Measurements from ENCODE around the gene YOD1. TPM values are rescaled to one million over a fixed set of nuclear protein-coding genes. Genes with fewer than 3 reads are reported as not detected.

YOD1 gene
- total and polyA plus RNA-seq, 2 donors (not counting 3 experiments of a cell fraction or from before 2014, with no cell fraction given) = 1.2 to 5.9 TPM

DNA sequence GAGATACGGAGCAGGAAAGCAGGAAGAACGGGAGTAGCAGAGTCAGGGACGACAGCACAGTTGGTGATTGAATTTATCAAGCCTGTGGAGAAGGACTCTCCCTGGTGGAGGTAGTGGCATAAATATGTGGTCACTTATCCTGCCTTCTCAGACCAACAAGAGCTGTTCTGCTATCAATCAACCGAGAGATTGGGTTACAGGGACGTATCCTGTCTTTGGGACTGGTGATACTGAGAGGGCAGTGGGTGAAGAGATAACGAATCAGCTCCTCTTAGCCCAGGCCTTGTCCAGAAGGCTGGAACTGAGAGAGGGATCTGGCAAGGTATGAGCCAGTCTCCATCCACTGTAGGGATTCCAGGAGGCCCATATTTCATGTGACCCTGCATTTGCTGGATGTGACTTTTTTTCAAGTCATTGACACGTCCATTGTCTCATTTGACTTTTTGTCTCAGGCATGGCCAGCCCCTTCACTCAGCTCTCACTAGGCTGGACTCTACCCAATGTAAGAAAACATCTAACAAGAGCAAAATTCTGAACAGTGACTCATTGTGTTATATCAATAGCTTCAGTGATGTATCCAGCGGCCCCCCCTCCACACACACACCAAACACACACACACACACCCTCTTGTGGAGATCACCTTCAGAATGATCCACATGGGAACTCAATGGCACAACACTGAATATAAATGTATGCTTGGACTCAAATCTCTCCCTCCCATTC lies 29.7 kb downstream of the YOD1 start:
- H3K9ac ChIP-seq (replicated peaks; ENCODE audit: extremely low read depth, insufficient read depth, low read length) = no peak overlapping the region
- no peaks in the 10 kb centered on the region for H3K9me3 ChIP-seq (replicated peaks; ENCODE audit: control insufficient read depth, insufficient read depth, low read length)
- H3K36me3 ChIP-seq (ENCODE audit: control insufficient read depth in 2 of 2, extremely low read depth in 1 of 2, insufficient read depth in 2 of 2, low read length in 2 of 2) = no peaks in the 10 kb centered on the region
- no peak overlapping the region for H3K4me2 ChIP-seq (ENCODE audit: insufficient read depth, low read length)
- H3K9me1 ChIP-seq (replicated peaks; ENCODE audit: control insufficient read depth, extremely low read depth, insufficient read depth, low read length) = no peaks in the 10 kb centered on the region
- ChIA-PET CTCF (interaction anchor here (2.2 kb wide), 1 partner anchor 16 kb away, joined by 7 read pairs; no protein-coding TSS in a partner anchor), POLR2A (no interaction called here)
- no peak for DNase-seq (ENCODE audit: low read depth, low spot score)
- no peak overlapping the region for H3K27ac ChIP-seq (ENCODE audit: insufficient read depth, low read depth, low read length)
- H3K4me3 ChIP-seq (replicated peaks in 1 of 3; ENCODE audit: insufficient read depth in 1 of 3, low read depth in 1 of 3, low read length in 3 of 3) = no peak overlapping the region
- no peaks in the 10 kb centered on the region for H3K79me2 ChIP-seq (ENCODE audit: control insufficient read depth, insufficient read depth, low read length)
- FAIRE-seq = no peak
- no TSS peak for BruUV-seq (replicated peaks)
- TF ChIP-seq GATA2 (IDR thresholded peaks at IDR 0.05; ENCODE audit: insufficient read depth, insufficient read length, low read depth, low read length) = no peak
- TF ChIP-seq FOS (IDR thresholded peaks at IDR 0.05; ENCODE audit: borderline replicate concordance, insufficient read depth, low read length) = no peak
- H2AFZ ChIP-seq (ENCODE audit: low read depth, low read length) = no peak overlapping the region
- H3K27me3 ChIP-seq (ENCODE audit: control insufficient read depth in 2 of 2, insufficient read depth in 2 of 2, low read length in 2 of 2) = peaks cover 0 to 5% of the 10 kb centered on the region in 2 experiments
- H4K20me1 ChIP-seq (replicated peaks; ENCODE audit: control insufficient read depth, extremely low read depth, insufficient read depth, low read length) = no peaks in the 10 kb centered on the region
- dilution Hi-C loops (cut with MboI; ENCODE audit: extremely low pct_ligation_motif_present, low sequenced_read_pairs) = no loop called here
- H3K4me1 ChIP-seq (ENCODE audit: control insufficient read depth, extremely low read depth, insufficient read depth, low read length) = no peaks in the 10 kb centered on the region
- intact Hi-C loops (cut with micrococcal nuclease) = no loop called here

DNA sequence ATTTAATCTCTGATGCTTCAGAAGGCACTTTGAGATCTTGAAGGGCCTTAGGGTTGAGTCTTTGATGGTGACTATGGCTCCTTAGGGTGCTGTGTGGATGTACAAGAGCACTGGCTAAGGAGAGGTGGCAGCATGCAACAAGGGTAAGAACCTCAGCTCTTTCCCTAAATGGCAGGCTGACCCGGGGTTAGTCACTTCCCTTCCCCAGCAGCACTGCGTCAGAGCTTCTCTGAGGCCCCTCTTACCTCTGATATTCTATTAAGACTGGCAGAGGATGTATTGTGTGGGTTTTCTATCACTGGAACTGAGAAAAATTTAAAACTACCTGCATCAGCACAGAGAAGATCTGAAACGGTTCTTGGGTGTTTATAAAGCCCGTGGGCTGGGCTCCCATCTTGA lies 30.3 kb downstream of the YOD1 start:
- no peaks in the 10 kb centered on the region for H3K9me1 ChIP-seq (replicated peaks; ENCODE audit: control insufficient read depth, extremely low read depth, insufficient read depth, low read length)
- no TSS peak for BruUV-seq (replicated peaks)
- no peak overlapping the region for H3K9ac ChIP-seq (replicated peaks; ENCODE audit: extremely low read depth, insufficient read depth, low read length)
- intact Hi-C loops (cut with micrococcal nuclease) (no loop called here), dilution Hi-C loops (cut with MboI; ENCODE audit: extremely low pct_ligation_motif_present, low sequenced_read_pairs) (no loop called here)
- H3K27me3 ChIP-seq (ENCODE audit: control insufficient read depth in 2 of 2, insufficient read depth in 2 of 2, low read length in 2 of 2) = peaks cover 0 to 5% of the 10 kb centered on the region in 2 experiments
- H3K4me3 ChIP-seq (replicated peaks in 1 of 3; ENCODE audit: insufficient read depth in 1 of 3, low read depth in 1 of 3, low read length in 3 of 3) = no peak overlapping the region
- H3K79me2 ChIP-seq (ENCODE audit: control insufficient read depth, insufficient read depth, low read length) = no peaks in the 10 kb centered on the region
- H4K20me1 ChIP-seq (replicated peaks; ENCODE audit: control insufficient read depth, extremely low read depth, insufficient read depth, low read length) = no peaks in the 10 kb centered on the region
- H3K4me1 ChIP-seq (ENCODE audit: control insufficient read depth, extremely low read depth, insufficient read depth, low read length) = no peaks in the 10 kb centered on the region
- H3K36me3 ChIP-seq (ENCODE audit: control insufficient read depth in 2 of 2, extremely low read depth in 1 of 2, insufficient read depth in 2 of 2, low read length in 2 of 2) = no peaks in the 10 kb centered on the region
- no peak for TF ChIP-seq MYC (IDR thresholded peaks at IDR 0.05; ENCODE audit: low read depth, low read length)
- no peak for TF ChIP-seq EZH2 (IDR thresholded peaks at IDR 0.05; ENCODE audit: borderline replicate concordance, low read depth, low read length, severe bottlenecking)
- TF ChIP-seq, protein P1, sequence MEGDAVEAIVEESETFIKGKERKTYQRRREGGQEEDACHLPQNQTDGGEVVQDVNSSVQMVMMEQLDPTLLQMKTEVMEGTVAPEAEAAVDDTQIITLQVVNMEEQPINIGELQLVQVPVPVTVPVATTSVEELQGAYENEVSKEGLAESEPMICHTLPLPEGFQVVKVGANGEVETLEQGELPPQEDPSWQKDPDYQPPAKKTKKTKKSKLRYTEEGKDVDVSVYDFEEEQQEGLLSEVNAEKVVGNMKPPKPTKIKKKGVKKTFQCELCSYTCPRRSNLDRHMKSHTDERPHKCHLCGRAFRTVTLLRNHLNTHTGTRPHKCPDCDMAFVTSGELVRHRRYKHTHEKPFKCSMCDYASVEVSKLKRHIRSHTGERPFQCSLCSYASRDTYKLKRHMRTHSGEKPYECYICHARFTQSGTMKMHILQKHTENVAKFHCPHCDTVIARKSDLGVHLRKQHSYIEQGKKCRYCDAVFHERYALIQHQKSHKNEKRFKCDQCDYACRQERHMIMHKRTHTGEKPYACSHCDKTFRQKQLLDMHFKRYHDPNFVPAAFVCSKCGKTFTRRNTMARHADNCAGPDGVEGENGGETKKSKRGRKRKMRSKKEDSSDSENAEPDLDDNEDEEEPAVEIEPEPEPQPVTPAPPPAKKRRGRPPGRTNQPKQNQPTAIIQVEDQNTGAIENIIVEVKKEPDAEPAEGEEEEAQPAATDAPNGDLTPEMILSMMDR (IDR thresholded peaks at IDR 0.05; ENCODE audit: extremely low read depth in 1 of 2, insufficient read depth in 1 of 2, low read depth in 1 of 2, low read length in 2 of 2) = no peak
- TF ChIP-seq JUN (IDR thresholded peaks at IDR 0.05; ENCODE audit: borderline replicate concordance, insufficient read depth, insufficient read length, low read depth) = no peak
- no peak for TF ChIP-seq GATA2 (IDR thresholded peaks at IDR 0.05; ENCODE audit: insufficient read depth, insufficient read length, low read depth, low read length)
- TF ChIP-seq POLR2A (IDR thresholded peaks at IDR 0.05; ENCODE audit: low read depth, low read length) = no peak
- ChIA-PET CTCF (interaction anchor here (1.4 kb wide), 1 partner anchor 12 kb away, joined by 3 read pairs; the partner anchor contains the start of gene C1orf116), POLR2A (no interaction called here)
- DNase-seq (ENCODE audit: low read depth, low spot score) = no peak
- no peak overlapping the region for H3K27ac ChIP-seq (ENCODE audit: insufficient read depth, low read depth, low read length)
- H2AFZ ChIP-seq (ENCODE audit: low read depth, low read length) = no peak overlapping the region
- no peak overlapping the region for H3K4me2 ChIP-seq (ENCODE audit: insufficient read depth, low read length)
- H3K9me3 ChIP-seq (replicated peaks; ENCODE audit: control insufficient read depth, insufficient read depth, low read length) = no peaks in the 10 kb centered on the region
- FAIRE-seq = no peak
